GM13976 (cell line): Measurements from ENCODE around the gene GPR55.

Experiments used
- DNase-seq: peaks from one replicate; pipeline ENCODE4 v3.0.0; 2012; ENCODE audit warnings: low spot score
- in situ Hi-C: fragments of 300-500 bp; cut with MboI; formaldehyde crosslinking; loops from one replicate; pipeline ENCODE4 v1.12.0; 2022; ENCODE audit warnings: low sequenced_read_pairs, mixed read lengths, inconsistent platforms; ENCODE audit not compliant: unreplicated experiment
- TF ChIP-seq, protein P1 (sequence below): IDR thresholded peaks from 2 replicates; pipeline ENCODE4 v1.5.1; 2012; ENCODE audit warnings: borderline replicate concordance, mild to moderate bottlenecking; ENCODE audit not compliant: insufficient read depth; ENCODE audit errors: extremely low read depth, missing control alignments, control extremely low read depth

The GPR55 gene

DNA sequence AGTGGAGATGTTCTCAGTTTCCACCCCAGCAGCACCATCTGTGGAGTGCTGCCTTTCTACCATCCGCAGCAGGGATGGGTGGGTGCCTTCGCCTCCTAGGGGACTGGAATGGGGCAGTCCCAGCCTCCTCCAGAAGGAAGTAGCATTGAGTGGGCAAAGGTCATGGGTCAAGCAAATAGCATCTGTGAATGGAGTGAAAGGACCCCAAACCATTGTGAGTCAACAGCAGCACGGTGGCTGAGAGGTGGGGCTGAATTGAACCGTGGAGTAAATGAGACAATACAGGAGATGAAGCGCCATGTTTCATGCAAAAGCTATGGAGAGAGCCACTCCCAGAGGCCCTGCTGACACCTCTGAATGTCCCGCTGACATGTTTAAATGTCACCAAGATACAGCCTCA is 9.7 kb downstream of the GPR55 start:
- TF ChIP-seq, protein P1, sequence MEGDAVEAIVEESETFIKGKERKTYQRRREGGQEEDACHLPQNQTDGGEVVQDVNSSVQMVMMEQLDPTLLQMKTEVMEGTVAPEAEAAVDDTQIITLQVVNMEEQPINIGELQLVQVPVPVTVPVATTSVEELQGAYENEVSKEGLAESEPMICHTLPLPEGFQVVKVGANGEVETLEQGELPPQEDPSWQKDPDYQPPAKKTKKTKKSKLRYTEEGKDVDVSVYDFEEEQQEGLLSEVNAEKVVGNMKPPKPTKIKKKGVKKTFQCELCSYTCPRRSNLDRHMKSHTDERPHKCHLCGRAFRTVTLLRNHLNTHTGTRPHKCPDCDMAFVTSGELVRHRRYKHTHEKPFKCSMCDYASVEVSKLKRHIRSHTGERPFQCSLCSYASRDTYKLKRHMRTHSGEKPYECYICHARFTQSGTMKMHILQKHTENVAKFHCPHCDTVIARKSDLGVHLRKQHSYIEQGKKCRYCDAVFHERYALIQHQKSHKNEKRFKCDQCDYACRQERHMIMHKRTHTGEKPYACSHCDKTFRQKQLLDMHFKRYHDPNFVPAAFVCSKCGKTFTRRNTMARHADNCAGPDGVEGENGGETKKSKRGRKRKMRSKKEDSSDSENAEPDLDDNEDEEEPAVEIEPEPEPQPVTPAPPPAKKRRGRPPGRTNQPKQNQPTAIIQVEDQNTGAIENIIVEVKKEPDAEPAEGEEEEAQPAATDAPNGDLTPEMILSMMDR: no peak
- in situ Hi-C loops: no loop called here
- no peak for DNase-seq

- in situ Hi-C loops: no loop called here
- TF ChIP-seq, protein P1: no peak
- no peak for DNase-seq
Measured at GRCh38 chr2:230914886-230915285, 10.2 kb downstream of the GPR55 start.

DNA sequence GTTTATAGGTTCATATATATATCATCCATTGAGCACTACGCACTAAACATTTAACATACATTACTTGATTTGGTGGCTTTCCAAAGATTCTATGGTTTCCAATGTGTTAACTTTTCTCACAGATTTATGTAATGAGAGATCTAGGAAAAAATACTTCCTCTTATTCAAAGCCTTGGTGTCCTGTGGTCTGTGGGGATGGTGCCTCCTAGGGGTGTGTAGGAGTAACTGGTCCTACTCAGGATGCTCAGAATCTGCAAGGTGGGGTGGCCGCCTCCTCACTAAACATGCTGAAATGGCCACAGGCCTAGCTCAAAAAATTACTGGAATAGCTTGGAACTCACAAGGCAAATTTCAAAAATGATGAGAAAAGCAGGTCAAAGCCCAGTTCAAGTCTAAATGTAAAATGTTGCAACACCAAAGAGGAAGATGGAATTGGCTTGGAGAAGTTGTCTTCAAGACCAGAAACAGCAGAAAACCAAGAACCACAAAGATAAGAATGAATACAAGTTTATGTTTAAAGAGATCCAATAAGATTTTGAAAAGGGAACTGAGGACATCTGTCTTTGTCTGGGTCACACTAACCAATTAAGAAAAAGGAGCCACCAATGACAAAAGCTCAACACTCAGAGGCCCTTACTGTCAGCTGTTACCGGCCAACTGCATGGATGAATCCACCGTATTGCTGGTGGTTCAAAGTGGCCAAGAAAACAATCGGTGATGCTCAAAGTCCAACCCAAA is 11.5 kb downstream of the GPR55 start:
- in situ Hi-C loops: no loop called here
- TF ChIP-seq, protein P1: peak; percentile 45
- DNase-seq: peak; percentile 56

GRCh38 chr2:230912724-230913123 is 12.3 kb downstream of the GPR55 start:
- in situ Hi-C loops: no loop called here
- TF ChIP-seq, protein P1: no peak
- DNase-seq: no peak

DNA sequence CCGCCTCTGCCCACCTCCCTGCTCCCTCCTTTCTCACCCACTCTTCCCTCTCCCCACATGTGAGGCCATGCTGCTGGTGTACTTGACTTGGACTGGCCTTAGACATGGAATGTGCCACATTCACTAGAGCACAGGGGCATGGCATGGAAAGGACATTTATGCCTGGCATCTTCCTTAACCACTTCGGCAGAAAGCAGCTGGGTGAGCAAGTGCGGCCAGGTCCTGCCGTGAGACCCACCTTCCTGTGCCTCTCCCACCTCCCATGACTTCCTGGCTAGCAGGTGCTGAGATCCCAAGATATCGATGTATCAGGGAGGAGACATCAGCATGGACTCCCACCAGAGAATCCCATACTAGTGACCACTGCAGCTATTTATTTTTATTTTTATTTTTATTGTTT is 13.0 kb downstream of the GPR55 start:
- no peak for DNase-seq
- TF ChIP-seq, protein P1: no peak

DNA sequence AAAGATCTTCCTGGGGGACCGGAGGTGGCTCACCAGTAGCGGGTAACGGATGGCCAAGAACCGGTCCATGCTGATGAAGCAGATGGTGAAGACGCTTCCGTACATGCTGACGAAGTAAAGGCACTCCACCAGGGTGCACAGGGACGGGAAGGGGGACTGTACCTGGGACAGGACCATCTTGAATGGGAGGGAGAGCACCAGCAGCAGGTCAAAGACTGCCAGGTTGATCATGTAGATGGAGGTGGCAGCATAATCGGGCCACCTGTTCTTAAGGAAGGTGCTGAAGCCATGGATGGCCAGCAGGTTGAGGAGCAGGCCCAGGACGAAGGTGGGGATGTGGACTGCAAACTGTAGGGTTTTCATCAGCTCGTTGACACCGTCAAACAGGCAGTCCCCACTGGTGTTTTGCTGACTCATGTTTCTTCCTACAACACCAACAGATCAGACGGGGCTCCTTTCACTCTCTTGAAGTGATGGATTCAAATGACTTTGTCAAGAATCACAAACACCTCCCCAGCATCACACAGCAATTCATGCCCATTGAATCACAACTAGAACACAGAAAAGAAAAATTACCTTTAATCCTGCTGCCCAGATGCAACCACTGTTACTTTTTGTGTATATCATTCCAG is 14.4 kb downstream of the GPR55 start:
- in situ Hi-C loops: no loop called here
- TF ChIP-seq, protein P1: no peak
- no peak for DNase-seq

More for the DNA sequence above, 13.0 kb downstream of the GPR55 start:
- in situ Hi-C loops: no loop called here
